ENCODE data around the gene AKAP17A. TPM values are rescaled to one million over a fixed set of nuclear protein-coding genes. Genes with fewer than 3 reads are reported as not detected.
A peak's percentile ranks its signal among the peaks of the same experiment; 100 is the strongest.

Gene AKAP17A, protein sequence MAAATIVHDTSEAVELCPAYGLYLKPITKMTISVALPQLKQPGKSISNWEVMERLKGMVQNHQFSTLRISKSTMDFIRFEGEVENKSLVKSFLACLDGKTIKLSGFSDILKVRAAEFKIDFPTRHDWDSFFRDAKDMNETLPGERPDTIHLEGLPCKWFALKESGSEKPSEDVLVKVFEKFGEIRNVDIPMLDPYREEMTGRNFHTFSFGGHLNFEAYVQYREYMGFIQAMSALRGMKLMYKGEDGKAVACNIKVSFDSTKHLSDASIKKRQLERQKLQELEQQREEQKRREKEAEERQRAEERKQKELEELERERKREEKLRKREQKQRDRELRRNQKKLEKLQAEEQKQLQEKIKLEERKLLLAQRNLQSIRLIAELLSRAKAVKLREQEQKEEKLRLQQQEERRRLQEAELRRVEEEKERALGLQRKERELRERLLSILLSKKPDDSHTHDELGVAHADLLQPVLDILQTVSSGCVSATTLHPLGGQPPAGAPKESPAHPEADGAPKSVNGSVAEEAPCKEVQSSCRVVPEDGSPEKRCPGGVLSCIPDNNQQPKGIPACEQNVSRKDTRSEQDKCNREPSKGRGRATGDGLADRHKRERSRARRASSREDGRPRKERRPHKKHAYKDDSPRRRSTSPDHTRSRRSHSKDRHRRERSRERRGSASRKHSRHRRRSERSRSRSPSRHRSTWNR
- polyA plus RNA-seq (2012; ENCODE audit: insufficient read length, low read depth) = 75.2 TPM

DNA sequence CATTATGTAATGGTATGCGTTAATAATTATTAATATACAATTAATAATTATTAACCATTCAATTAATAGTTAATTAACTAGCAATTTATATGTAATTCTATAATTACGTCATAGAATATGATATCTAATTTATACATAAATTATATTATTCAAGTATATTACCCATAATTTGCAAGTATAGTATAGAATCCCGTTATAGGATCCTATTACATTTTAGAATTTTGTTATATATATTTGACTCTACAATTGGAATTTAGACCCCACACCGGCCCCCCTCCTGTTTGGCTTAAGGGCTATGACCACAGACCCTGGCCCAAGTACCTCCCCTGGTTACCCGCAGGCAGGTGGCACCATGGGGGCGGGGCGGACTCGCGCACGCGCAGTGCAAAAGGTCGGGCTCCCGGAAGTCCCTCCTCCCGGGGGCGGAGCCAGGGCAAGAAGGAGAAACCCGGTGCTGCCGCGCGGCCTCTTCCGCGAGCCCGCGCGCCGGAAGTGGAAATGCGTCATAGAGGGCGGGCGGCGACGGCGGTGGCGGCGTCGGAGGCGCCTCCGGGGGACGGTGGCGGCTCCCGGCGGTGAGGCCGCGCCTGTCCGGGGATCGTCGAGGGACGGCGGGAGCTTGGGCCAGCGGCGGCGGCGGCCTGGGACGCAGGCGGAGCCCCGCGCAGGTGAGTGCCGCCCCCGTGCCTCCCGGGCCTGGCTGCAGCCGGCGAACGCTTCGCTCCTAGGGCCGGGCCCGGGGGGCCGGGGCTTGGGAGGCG lies at the start of gene AKAP17A:
TSS of gene AKAP17A (plus strand) at position 503 of the 761 bp plus-strand sequence. CDS start 1,859 bp downstream, outside the sequence.
- TF ChIP-seq TAF1 (IDR thresholded peaks at IDR 0.05; ENCODE audit: borderline replicate concordance, insufficient read depth, low read length) (peak; percentile 81), SIN3A (IDR thresholded peaks at IDR 0.05; ENCODE audit: borderline replicate concordance, insufficient read depth, low read length) (0 out of 2 replicates have a peak, but pooled peaks have one; percentile 23), FOXP2 (optimal IDR thresholded peaks at IDR 0.05; ENCODE audit: borderline replicate concordance, extremely low read depth, extremely low read length, insufficient read depth) (no peak), POLR2AphosphoS5 (IDR thresholded peaks at IDR 0.05; ENCODE audit: low read depth, low read length) (peak; percentile 66; the same call in 1 of the 2 replicates)
- TF ChIP-seq, protein P1, sequence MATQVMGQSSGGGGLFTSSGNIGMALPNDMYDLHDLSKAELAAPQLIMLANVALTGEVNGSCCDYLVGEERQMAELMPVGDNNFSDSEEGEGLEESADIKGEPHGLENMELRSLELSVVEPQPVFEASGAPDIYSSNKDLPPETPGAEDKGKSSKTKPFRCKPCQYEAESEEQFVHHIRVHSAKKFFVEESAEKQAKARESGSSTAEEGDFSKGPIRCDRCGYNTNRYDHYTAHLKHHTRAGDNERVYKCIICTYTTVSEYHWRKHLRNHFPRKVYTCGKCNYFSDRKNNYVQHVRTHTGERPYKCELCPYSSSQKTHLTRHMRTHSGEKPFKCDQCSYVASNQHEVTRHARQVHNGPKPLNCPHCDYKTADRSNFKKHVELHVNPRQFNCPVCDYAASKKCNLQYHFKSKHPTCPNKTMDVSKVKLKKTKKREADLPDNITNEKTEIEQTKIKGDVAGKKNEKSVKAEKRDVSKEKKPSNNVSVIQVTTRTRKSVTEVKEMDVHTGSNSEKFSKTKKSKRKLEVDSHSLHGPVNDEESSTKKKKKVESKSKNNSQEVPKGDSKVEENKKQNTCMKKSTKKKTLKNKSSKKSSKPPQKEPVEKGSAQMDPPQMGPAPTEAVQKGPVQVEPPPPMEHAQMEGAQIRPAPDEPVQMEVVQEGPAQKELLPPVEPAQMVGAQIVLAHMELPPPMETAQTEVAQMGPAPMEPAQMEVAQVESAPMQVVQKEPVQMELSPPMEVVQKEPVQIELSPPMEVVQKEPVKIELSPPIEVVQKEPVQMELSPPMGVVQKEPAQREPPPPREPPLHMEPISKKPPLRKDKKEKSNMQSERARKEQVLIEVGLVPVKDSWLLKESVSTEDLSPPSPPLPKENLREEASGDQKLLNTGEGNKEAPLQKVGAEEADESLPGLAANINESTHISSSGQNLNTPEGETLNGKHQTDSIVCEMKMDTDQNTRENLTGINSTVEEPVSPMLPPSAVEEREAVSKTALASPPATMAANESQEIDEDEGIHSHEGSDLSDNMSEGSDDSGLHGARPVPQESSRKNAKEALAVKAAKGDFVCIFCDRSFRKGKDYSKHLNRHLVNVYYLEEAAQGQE (IDR thresholded peaks at IDR 0.05; ENCODE audit: insufficient read depth in 1 of 2, low read depth in 2 of 2, low read length in 2 of 2) = peak in 1 of 2 experiments; percentile 51; a peak in 1 of 4 replicates

DNA sequence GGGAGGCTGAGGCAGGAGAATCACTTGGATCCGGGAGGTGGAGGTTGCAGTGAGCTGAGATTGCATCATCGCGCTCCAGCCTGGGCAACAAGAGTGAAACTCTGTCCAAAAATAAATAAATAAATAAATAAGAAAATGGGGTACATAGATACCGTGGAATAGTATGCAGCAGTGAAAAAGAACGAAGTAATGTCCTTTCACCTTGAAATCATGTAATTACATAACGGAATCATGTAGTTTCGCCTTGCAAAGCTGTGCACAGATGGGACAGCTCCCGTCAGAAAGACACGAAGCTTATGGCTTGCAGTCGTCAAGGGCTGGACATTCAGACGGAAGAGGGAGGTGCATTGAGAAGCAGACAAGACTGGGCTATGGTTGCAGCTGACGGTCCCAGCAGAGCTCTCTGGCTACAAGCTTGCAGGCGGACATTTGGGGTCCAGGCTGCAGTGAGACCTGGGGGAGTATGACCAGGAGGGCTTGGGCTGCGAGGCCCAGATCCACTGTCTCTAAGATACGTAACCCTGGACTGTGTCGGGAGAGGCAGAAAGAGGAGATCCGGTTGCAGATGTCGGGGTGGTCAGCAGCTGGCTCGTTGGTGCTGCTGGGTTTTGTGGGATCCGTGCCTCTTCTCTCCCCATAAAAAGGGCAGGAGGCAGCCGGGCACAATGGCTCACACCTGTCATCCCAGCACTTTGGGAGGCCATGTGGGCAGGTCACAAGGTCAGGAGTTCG lies 48.2 kb upstream of the AKAP17A start:
- TF ChIP-seq TAF1 (IDR thresholded peaks at IDR 0.05; ENCODE audit: borderline replicate concordance, insufficient read depth, low read length) (no peak), POLR2AphosphoS5 (IDR thresholded peaks at IDR 0.05; ENCODE audit: low read depth, low read length) (no peak), SIN3A (IDR thresholded peaks at IDR 0.05; ENCODE audit: borderline replicate concordance, insufficient read depth, low read length) (no peak), FOXP2 (optimal IDR thresholded peaks at IDR 0.05; ENCODE audit: borderline replicate concordance, extremely low read depth, extremely low read length, insufficient read depth) (no peak)
- TF ChIP-seq, protein P1 (IDR thresholded peaks at IDR 0.05; ENCODE audit: insufficient read depth in 1 of 2, low read depth in 2 of 2, low read length in 2 of 2) = no peak

DNA sequence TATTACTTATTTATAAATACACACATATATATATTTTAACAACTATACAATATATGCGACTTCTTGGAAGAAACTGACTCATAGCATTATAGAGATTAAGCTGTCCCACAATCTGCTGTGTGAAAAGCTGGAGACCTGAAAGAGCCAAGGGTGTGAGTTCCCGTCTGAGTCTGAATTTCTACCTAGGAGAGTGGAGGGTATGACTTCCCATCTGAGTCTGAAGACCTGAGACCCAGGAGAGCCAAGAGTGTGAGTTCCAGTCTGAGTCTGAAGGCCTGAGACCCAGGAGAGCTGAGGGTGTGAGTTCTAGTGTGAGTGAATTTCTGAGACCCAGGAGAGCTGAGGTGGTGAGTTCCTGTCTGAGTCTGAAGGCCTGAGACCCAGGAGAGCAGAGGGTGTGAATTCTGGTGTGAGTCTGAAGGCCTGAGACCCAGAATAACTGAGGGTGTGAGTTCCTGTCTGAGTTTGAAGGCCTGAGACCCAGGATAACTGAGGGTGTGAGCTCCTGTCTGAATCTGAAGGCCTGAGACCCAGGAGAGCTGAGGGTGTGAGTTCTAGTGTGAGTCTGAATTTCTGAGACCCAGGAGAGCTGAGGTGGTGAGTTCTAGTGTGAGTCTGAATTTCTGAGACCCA lies 45.5 kb upstream of the AKAP17A start:
- TF ChIP-seq FOXP2 (optimal IDR thresholded peaks at IDR 0.05; ENCODE audit: borderline replicate concordance, extremely low read depth, extremely low read length, insufficient read depth) (no peak), SIN3A (IDR thresholded peaks at IDR 0.05; ENCODE audit: borderline replicate concordance, insufficient read depth, low read length) (no peak), TAF1 (IDR thresholded peaks at IDR 0.05; ENCODE audit: borderline replicate concordance, insufficient read depth, low read length) (no peak), POLR2AphosphoS5 (IDR thresholded peaks at IDR 0.05; ENCODE audit: low read depth, low read length) (no peak)
- TF ChIP-seq, protein P1 (IDR thresholded peaks at IDR 0.05; ENCODE audit: insufficient read depth in 1 of 2, low read depth in 2 of 2, low read length in 2 of 2) = no peak

DNA sequence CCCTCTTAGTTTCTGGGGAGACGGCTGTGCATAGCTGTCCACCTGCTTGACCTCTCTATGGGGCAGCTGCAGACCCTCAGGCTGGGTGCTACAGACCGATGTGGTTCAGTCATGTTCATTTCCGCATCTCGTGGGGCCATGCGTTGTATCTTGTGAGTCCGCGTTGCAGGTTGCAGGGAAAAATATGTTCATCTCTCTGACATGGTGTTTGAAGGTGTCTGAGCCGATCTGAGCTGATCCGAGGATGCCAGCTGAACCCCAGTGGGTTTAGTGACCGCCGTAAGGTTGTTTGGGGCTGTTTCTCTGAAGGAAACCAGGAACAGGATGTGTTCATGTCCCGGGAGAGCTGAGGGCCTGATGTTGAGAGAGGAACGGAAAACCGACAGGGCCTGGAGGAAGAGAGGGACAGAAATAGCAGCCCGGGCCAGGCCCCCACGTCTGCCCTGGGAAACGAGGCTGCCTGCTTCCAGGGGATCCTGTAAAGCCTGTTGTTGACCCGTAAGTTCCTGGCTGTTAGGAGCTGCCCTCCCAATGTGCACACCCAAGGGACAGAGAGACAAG lies 44.6 kb upstream of the AKAP17A start:
- TF ChIP-seq, protein P1 (IDR thresholded peaks at IDR 0.05; ENCODE audit: insufficient read depth in 1 of 2, low read depth in 2 of 2, low read length in 2 of 2) = no peak
- no peak for TF ChIP-seq FOXP2 (optimal IDR thresholded peaks at IDR 0.05; ENCODE audit: borderline replicate concordance, extremely low read depth, extremely low read length, insufficient read depth)
- TF ChIP-seq POLR2AphosphoS5 (IDR thresholded peaks at IDR 0.05; ENCODE audit: low read depth, low read length) = no peak
- TF ChIP-seq SIN3A (IDR thresholded peaks at IDR 0.05; ENCODE audit: borderline replicate concordance, insufficient read depth, low read length) = no peak
- no peak for TF ChIP-seq TAF1 (IDR thresholded peaks at IDR 0.05; ENCODE audit: borderline replicate concordance, insufficient read depth, low read length)
